SKM-1 (cell line): ENCODE data around the gene IKBIP.
"Not testable (repeated sequence)": the region's sequence is repeated elsewhere in the genome, so short reads cannot be mapped to it uniquely, and the experiment has no call there.

Source experiments
- DNase-seq: peaks from one replicate; lab custom pipeline; 2025; ENCODE audit not compliant: unreplicated experiment; lab: John Stamatoyannopoulos, UW

Gene IKBIP

GRCh38 chr12:98644712-98645571 is at the start of gene IKBIP, which contains the start of gene APAF1:
TSS of gene IKBIP (minus strand) at chr12:98644788. CDS start at chr12:98644701, 87 bp downstream.
TSS of gene APAF1 (plus strand) at chr12:98645290. CDS start at chr12:98648360, 3,070 bp downstream.
- DNase-seq = peak; percentile 42

GRCh38 chr12:98691351-98691750 is 46.8 kb upstream of the IKBIP start:
- DNase-seq = no peak

GRCh38 chr12:98686603-98687002 is 42.0 kb upstream of the IKBIP start:
- DNase-seq = no peak

GRCh38 chr12:98684199-98684598 is 39.6 kb upstream of the IKBIP start:
- DNase-seq = no peak

GRCh38 chr12:98679611-98680005 is 35.0 kb upstream of the IKBIP start:
- DNase-seq = no peak

GRCh38 chr12:98678946-98679610 is 34.5 kb upstream of the IKBIP start:
- no peak for DNase-seq

- no peak for DNase-seq
Measured at GRCh38 chr12:98678236-98678945, 33.8 kb upstream of the IKBIP start.

GRCh38 chr12:98674841-98675240 is 30.3 kb upstream of the IKBIP start:
- no peak for DNase-seq

- no peak for DNase-seq
Measured at GRCh38 chr12:98671459-98671858, 26.9 kb upstream of the IKBIP start.

GRCh38 chr12:98669751-98670150 is 25.2 kb upstream of the IKBIP start:
- no peak for DNase-seq

- no peak for DNase-seq
Measured at GRCh38 chr12:98660521-98660920, 15.9 kb upstream of the IKBIP start.

GRCh38 chr12:98656289-98657101 is 11.9 kb upstream of the IKBIP start:
- no peak for DNase-seq

GRCh38 chr12:98653866-98654493 is 9.4 kb upstream of the IKBIP start:
- no peak for DNase-seq

- DNase-seq = no peak
Measured at GRCh38 chr12:98651328-98651727, 6.7 kb upstream of the IKBIP start.

GRCh38 chr12:98646294-98647090 is 1.9 kb upstream of the IKBIP start:
- no peak for DNase-seq

- DNase-seq = no peak
Measured at GRCh38 chr12:98645572-98646067, 1.0 kb upstream of the IKBIP start.

GRCh38 chr12:98644433-98644711 is 216 bp downstream of the IKBIP start:
- DNase-seq = no peak

- DNase-seq = not testable (repeated sequence)
Measured at GRCh38 chr12:98642801-98643200, 1.8 kb downstream of the IKBIP start.

GRCh38 chr12:98639491-98639890 is 5.1 kb downstream of the IKBIP start:
- DNase-seq = no peak

GRCh38 chr12:98638009-98638408 is 6.6 kb downstream of the IKBIP start:
- DNase-seq = no peak
